Effector memory CD8-positive, alpha-beta T cell (primary cell): ENCODE measurements around the gene TCN2.

Experiments
- ATAC-seq: fragments of 150-1000 bp; cut with Tn5 transposase; replicated peaks from 2 replicates; pipeline ENCODE4 v1.10.0; 2021; ENCODE audit warnings: mild to moderate bottlenecking, moderate library complexity
- DNase-seq, 3 experiments: peaks; one replicate each; pipeline ENCODE4 v3.0.0; 2021
- H3K27ac Mint-ChIP-seq, 2 donors: one replicate each; pipeline ENCODE4 v1.8.0; 2022; ENCODE audit warnings: mild to moderate bottlenecking in 2 of 2, mixed read lengths in 2 of 2, moderate library complexity in 2 of 2
- H3K27me3 Mint-ChIP-seq, 2 donors: one replicate each; pipeline ENCODE4 v1.8.0; 2022; ENCODE audit warnings: mixed read lengths in 2 of 2
- H3K36me3 Mint-ChIP-seq: one replicate; pipeline ENCODE4 v1.8.0; 2022; ENCODE audit warnings: mild to moderate bottlenecking, moderate library complexity, mixed read lengths; ENCODE audit not compliant: insufficient read depth
- H3K4me1 Mint-ChIP-seq, 2 donors: one replicate each; pipeline ENCODE4 v1.8.0; 2022; ENCODE audit warnings: low read depth in 2 of 2, mixed read lengths in 2 of 2
- H3K4me3 Mint-ChIP-seq, 2 donors: one replicate each; pipeline ENCODE4 v1.8.0; 2022; ENCODE audit warnings: mild to moderate bottlenecking in 2 of 2, mixed read lengths in 2 of 2, moderate library complexity in 2 of 2
- H3K9me3 Mint-ChIP-seq, 2 donors: one replicate each; pipeline ENCODE4 v1.8.0; 2022; ENCODE audit warnings: mixed read lengths in 2 of 2

TCN2 gene

GRCh38 chr22:30569674-30570202, 37.2 kb upstream of the TCN2 start:
- Mint-ChIP-seq H3K36me3 (no peaks in the 10 kb centered on the region), H3K4me1 (peaks cover 0 to 3% of the 10 kb centered on the region in 2 donors), H3K4me3 (no peak overlapping the region), H3K27ac (no peak overlapping the region), H3K27me3 (peaks cover 21 to 37% of the 10 kb centered on the region in 2 donors), H3K9me3 (peaks cover 0 to 1% of the 10 kb centered on the region in 2 donors)
- DNase-seq (no peak), ATAC-seq (no peak)

DNA sequence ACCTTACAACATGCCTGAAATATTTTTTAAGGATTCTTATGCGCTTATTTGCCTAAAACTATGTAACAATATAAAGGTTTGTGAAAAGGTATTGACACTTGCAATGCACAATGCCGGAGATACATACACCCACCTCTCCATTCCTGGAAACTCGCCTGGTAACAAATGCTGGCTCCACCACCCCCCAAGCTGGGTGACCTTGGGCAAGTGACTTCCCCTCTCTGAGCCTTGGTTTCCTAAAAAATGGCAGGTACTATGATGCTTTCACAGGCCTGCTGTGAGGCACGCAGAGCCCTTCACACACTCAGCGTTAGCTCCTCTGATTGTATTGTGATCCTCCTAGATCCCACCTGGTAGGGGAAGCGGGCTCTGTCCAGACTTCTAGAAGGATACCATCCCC, 34.8 kb upstream of the TCN2 start:
- ATAC-seq (no peak), DNase-seq (no peak)
- Mint-ChIP-seq H3K27ac (no peak overlapping the region), H3K4me1 (peaks cover 0 to 4% of the 10 kb centered on the region in 2 donors), H3K4me3 (no peak overlapping the region), H3K27me3 (peaks cover 19 to 27% of the 10 kb centered on the region in 2 donors), H3K9me3 (peaks cover 0 to 1% of the 10 kb centered on the region in 2 donors), H3K36me3 (peaks cover 12% of the 10 kb centered on the region)

DNA sequence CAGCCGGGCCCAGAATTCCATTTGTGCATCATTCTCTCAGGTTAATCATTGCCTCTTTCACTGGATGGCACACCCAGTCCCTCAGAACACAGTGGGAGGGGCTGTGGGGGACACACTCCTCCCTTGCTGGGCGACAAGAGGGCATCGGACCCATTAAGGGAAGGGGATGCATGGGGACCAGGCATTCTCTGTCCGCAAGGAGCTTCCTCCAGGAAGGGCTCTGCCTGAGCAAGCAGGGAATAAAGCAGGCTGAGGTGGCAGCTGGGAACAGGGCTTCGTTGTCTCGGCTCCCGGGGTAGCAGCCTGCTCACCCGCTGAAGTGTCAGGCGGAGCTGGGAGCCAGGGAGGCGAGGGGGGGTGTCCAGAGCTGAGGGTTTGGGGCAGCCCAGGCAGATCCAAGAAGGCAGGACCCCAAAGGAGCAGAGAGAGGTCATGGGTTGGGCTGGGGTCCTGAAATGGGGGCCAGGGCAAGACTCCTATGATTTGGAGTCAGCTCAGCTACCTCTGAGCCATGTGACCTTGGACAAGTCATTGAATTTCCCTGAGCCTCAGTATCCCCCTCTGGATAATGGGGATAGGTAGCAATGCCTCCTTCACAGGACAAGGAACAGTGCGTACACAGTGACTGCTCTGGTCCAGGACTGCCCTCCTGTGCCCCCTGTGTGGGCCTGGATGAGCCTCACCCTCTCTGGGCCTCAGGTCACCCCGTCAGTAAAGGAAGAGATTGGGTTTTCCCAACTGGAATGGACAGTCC, 34.0 kb upstream of the TCN2 start:
- H3K4me1 Mint-ChIP-seq: peaks cover 0 to 4% of the 10 kb centered on the region in 2 donors

GRCh38 chr22:30573594-30574094, 33.3 kb upstream of the TCN2 start:
- Mint-ChIP-seq H3K9me3 (no peaks in the 10 kb centered on the region), H3K27me3 (peaks cover 6 to 13% of the 10 kb centered on the region in 2 donors), H3K4me1 (peaks cover 0 to 4% of the 10 kb centered on the region in 2 donors), H3K4me3 (no peak overlapping the region), H3K36me3 (peaks cover 23% of the 10 kb centered on the region), H3K27ac (peak overlapping the region in 1 of 2 donors; percentile 17)
- no peak for DNase-seq
- ATAC-seq: no peak

More for the DNA sequence above, 34.0 kb upstream of the TCN2 start:
- ATAC-seq: no peak
- peaks cover 12 to 19% of the 10 kb centered on the region in 2 donors for H3K27me3 Mint-ChIP-seq
- peaks cover 20% of the 10 kb centered on the region for H3K36me3 Mint-ChIP-seq
- peaks cover 0 to 1% of the 10 kb centered on the region in 2 donors for H3K9me3 Mint-ChIP-seq
- peak overlapping the region in 1 of 2 donors; percentile 17 for H3K27ac Mint-ChIP-seq
- DNase-seq: no peak
- no peak overlapping the region for H3K4me3 Mint-ChIP-seq

DNA sequence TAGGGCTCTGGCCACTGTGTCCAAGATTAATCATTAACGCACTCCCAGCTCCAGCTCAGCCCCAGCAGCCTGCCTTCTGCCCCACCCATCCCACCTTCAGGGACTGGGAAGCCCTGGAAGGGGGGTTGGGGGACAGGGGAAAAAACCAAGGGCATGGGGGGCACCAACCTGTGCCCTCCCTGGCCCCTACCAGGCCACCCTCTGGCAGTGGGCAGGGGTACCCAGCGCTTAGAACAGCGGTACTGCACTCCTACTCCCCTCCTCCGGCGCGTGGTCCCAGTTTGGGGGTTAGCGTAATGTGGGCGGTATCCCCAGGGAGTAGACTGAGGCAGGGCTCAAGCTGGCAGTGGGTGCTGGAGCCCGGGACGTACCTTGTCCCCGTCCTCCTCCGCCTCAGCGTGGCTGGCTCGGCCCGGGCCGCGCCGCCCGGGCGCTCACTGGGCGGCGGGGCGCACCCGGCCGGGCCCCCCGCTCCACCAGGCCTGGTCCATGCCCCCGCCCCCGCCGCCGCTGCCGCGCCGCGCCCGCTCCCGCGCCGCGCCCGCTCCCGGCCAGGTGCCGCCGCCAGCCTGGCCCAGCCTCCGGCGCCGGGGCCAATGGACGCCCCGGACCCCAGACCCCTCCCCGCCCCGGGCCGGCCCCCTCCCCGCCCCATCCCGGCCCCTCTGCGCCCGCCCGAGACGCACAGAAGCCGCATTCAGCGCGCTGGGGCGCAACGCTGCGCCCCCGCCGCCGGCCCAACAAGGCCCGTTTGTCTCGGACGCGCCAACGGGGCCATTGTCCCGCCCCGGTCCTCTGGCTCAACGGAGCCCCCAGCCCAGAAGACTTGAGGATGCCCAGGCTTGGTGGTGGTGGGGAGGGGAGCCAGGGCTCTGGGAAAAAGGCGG, 32.6 kb upstream of the TCN2 start, which contains the start of gene GAL3ST1:
Gene GAL3ST1, minus strand, starts transcription at position 571 of the 887 bp plus-strand sequence. CDS start 17,273 bp downstream, outside the sequence.
- no peak for ATAC-seq
- H3K9me3 Mint-ChIP-seq: no peaks in the 10 kb centered on the region
- DNase-seq: no peak
- peaks cover 30% of the 10 kb centered on the region for H3K36me3 Mint-ChIP-seq
- H3K4me3 Mint-ChIP-seq: no peak within 1 kb of the TSS
- peaks cover 0 to 4% of the 10 kb centered on the region in 2 donors for H3K4me1 Mint-ChIP-seq
- peaks cover 1 to 6% of the 10 kb centered on the region in 2 donors for H3K27me3 Mint-ChIP-seq
- peak within 1 kb of the TSS in 1 of 2 donors; percentile 17 for H3K27ac Mint-ChIP-seq

GRCh38 chr22:30574997-30575671, 31.8 kb upstream of the TCN2 start:
- no peak overlapping the region for H3K4me3 Mint-ChIP-seq
- H3K4me1 Mint-ChIP-seq: peaks cover 0 to 4% of the 10 kb centered on the region in 2 donors
- no peak for DNase-seq
- H3K27me3 Mint-ChIP-seq: no peaks in the 10 kb centered on the region
- peaks cover 38% of the 10 kb centered on the region for H3K36me3 Mint-ChIP-seq
- no peak overlapping the region for H3K27ac Mint-ChIP-seq
- H3K9me3 Mint-ChIP-seq: no peaks in the 10 kb centered on the region
- no peak for ATAC-seq

DNA sequence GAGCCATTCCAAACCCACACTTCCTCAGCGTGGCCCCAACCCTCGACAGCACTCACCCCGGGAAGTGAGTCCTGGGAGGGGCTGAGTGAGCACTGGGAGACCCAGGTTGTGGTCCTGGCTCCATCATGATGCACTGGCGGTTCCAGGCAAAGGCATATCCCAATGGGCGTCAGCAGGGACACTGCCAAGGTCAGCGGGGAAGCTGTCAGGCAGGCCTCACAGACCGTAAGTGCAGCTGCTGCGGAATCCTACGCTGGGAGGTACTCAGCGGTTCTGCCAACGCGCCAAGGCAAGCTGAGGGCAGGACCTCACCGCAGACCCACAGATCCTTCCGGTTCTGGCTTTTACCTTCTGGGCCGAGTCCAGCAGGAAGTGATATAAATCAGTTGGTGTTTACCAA, 31.1 kb upstream of the TCN2 start:
- Mint-ChIP-seq H3K9me3 (no peaks in the 10 kb centered on the region), H3K4me3 (no peak overlapping the region), H3K27ac (no peak overlapping the region), H3K4me1 (peaks cover 0 to 4% of the 10 kb centered on the region in 2 donors), H3K27me3 (no peaks in the 10 kb centered on the region), H3K36me3 (peaks cover 39% of the 10 kb centered on the region)
- ATAC-seq (no peak), DNase-seq (no peak)

DNA sequence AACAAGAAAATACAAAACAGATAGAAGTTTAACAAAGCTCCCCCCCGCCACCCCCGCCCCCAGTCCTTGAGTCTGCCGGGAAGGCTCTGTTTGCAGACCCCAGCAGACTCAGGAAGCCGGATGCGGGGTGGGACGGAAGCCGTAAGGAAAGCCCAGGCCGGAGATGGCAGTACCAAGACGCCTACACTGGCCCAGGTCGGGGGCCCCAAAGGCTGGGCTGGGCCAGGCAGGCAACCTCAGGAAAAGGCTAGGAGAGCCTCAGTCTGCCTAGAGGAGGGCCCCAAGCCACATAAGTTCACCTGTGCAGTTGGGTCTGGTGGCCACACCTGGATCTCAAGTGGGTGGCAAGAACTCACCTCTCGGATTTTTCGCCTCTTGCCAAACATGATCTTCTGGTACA, 28.5 kb upstream of the TCN2 start:
- H3K4me3 Mint-ChIP-seq: no peak overlapping the region
- ATAC-seq (no peak), DNase-seq (no peak)
- peaks cover 55% of the 10 kb centered on the region for H3K36me3 Mint-ChIP-seq
- no peaks in the 10 kb centered on the region for H3K9me3 Mint-ChIP-seq
- H3K27me3 Mint-ChIP-seq: no peaks in the 10 kb centered on the region
- no peak overlapping the region for H3K27ac Mint-ChIP-seq
- H3K4me1 Mint-ChIP-seq: peaks cover 0 to 8% of the 10 kb centered on the region in 2 donors

GRCh38 chr22:30580896-30581295, 26.1 kb upstream of the TCN2 start:
- H3K4me1 Mint-ChIP-seq: peaks cover 0 to 4% of the 10 kb centered on the region in 2 donors
- H3K4me3 Mint-ChIP-seq: no peak overlapping the region
- H3K36me3 Mint-ChIP-seq: peaks cover 72% of the 10 kb centered on the region
- no peak overlapping the region for H3K27ac Mint-ChIP-seq
- H3K27me3 Mint-ChIP-seq: no peaks in the 10 kb centered on the region
- no peaks in the 10 kb centered on the region for H3K9me3 Mint-ChIP-seq
- DNase-seq: no peak
- ATAC-seq: no peak

GRCh38 chr22:30582051-30582450, 24.9 kb upstream of the TCN2 start:
- Mint-ChIP-seq H3K9me3 (no peaks in the 10 kb centered on the region), H3K27me3 (no peaks in the 10 kb centered on the region), H3K36me3 (peaks cover 72% of the 10 kb centered on the region), H3K4me3 (no peak overlapping the region), H3K4me1 (peaks cover 0 to 4% of the 10 kb centered on the region in 2 donors), H3K27ac (no peak overlapping the region)
- DNase-seq (no peak), ATAC-seq (no peak)

GRCh38 chr22:30582788-30583545, 24.0 kb upstream of the TCN2 start:
- Mint-ChIP-seq H3K9me3 (no peaks in the 10 kb centered on the region), H3K4me3 (no peak overlapping the region), H3K27me3 (no peaks in the 10 kb centered on the region), H3K4me1 (peaks cover 0 to 4% of the 10 kb centered on the region in 2 donors), H3K36me3 (peaks cover 72% of the 10 kb centered on the region), H3K27ac (no peak overlapping the region)
- ATAC-seq (no peak), DNase-seq (no peak)

GRCh38 chr22:30584441-30584840, 22.5 kb upstream of the TCN2 start:
- peaks cover 71% of the 10 kb centered on the region for H3K36me3 Mint-ChIP-seq
- H3K27ac Mint-ChIP-seq: no peak overlapping the region
- peaks cover 0 to 4% of the 10 kb centered on the region in 2 donors for H3K4me1 Mint-ChIP-seq

More at GRCh38 chr22:30584441-30584840, 22.5 kb upstream of the TCN2 start:
- no peak for ATAC-seq
- Mint-ChIP-seq H3K9me3 (no peaks in the 10 kb centered on the region), H3K4me3 (no peak overlapping the region), H3K27me3 (no peaks in the 10 kb centered on the region)
- DNase-seq: no peak
